Right atrium auricular region (tissue), 2 donors: ENCODE data around the gene KHK. TPM values are rescaled to one million over a fixed set of nuclear protein-coding genes. Genes with fewer than 3 reads are reported as not detected.

Source experiments
- DNase-seq: peaks from one replicate; pipeline ENCODE4 v3.0.0-alpha.2; 2019; ENCODE audit warnings: low spot score
- H3K27ac ChIP-seq, 2 donors: fragments of 200-600 bp; sonication (generic); 1 replicate in 1 of 2; 2 replicates in 1 of 2; pipeline ENCODE4 v1.5.1; 2016 to 2019
- H3K27me3 ChIP-seq, 2 donors: fragments of 200-600 bp; sonication (generic); one replicate each; pipeline versions ENCODE4 v1.5.1 to v1.6.0; 2017 to 2019
- H3K36me3 ChIP-seq: fragments of 200-600 bp; sonication (generic); one replicate; pipeline ENCODE4 v1.5.1; 2016
- H3K4me1 ChIP-seq, 2 donors: fragments of 200-600 bp; sonication (generic); one replicate each; pipeline versions ENCODE4 v1.5.1 to v1.6.0; 2017 to 2019
- H3K4me3 ChIP-seq, 2 donors: fragments of 200-600 bp; sonication (generic); 1 replicate in 1 of 2; 2 replicates in 1 of 2; pipeline ENCODE4 v1.5.1; 2017 to 2019; ENCODE audit warnings: mild to moderate bottlenecking in 1 of 2, moderate library complexity in 1 of 2
- H3K9me3 ChIP-seq, 2 donors: fragments of 200-600 bp; sonication (generic); one replicate each; pipeline ENCODE4 v1.5.1; 2019
- CTCF ChIP-seq, 2 donors: fragments of 200-600 bp; sonication (generic); IDR thresholded peaks; one replicate each; pipeline ENCODE4 v1.5.1; 2019; ENCODE audit warnings: antibody characterized with exemption in 2 of 2
- total RNA-seq, 2 donors: library from RNA; depleted of rRNA; stranded (reverse); fragments of >200 nt; gene quantifications; one replicate each; pipeline ENCODE4 v1.1.0, GENCODE V29; 2016

KHK gene
- total RNA-seq, 2 donors from 2014 or later = 0.82 to 1.7 TPM

DNA sequence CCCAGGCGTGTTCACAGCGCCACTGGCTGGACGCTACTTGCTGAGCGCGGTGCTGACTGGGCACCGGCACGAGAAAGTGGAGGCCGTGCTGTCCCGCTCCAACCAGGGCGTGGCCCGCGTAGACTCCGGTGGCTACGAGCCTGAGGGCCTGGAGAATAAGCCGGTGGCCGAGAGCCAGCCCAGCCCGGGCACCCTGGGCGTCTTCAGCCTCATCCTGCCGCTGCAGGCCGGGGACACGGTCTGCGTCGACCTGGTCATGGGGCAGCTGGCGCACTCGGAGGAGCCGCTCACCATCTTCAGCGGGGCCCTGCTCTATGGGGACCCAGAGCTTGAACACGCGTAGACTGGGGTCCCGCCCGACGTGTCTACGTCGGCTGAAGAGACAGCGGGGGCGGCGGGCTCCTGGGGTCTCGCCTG, 891 bp upstream of the KHK start:
- peak overlapping the region; percentile 93 to 98 for H3K27ac ChIP-seq
- no peaks in the 10 kb centered on the region for H3K9me3 ChIP-seq
- peak overlapping the region; percentile 54 to 74 for H3K4me3 ChIP-seq
- H3K36me3 ChIP-seq = no peaks in the 10 kb centered on the region
- H3K27me3 ChIP-seq = no peaks in the 10 kb centered on the region
- peak; percentile 55 to 75 for TF ChIP-seq CTCF (IDR thresholded peaks at IDR 0.05)
- peak; percentile 88 for DNase-seq
- peaks cover 0 to 42% of the 10 kb centered on the region in 2 donors for H3K4me1 ChIP-seq

DNA sequence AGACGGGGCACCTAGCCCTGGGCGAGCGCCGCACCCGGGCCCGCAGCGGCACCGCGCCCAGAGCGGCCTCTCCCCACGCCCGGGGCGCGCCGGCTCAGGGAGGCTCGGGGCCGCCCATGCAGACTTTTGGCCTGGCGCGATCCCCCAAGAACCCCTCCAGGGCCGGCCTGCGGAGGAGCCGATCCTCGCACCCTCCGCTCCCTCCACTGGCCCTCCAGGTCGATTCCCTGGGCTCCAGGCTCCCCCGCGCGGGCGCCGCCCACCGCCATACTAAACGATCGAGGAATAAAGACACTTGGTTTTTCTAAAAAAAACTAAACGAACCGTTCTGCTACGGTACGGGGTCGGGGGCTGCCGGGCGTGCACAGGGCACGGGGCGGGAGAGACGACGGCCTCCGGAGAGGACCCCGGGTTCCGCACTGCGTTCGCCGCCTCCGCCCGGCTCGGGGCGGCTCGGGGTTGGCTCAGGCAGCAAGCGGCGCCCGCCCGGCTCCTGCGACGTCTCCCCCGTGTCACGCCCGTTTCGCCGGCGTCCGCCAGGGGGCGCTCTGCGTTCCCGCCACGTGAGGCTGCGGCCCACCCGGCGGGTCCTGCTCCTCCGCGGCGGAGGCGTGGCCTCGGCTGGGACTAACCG, 365 bp upstream of the KHK start:
- peaks cover 0 to 37% of the 10 kb centered on the region in 2 donors for H3K4me1 ChIP-seq

GRCh38 chr2:27087823-27088410, 1.3 kb downstream of the KHK start:
- no peak overlapping the region for H3K4me3 ChIP-seq
- DNase-seq = no peak

More for the DNA sequence above, 365 bp upstream of the KHK start:
- H3K4me3 ChIP-seq = peak overlapping the region; percentile 54 to 74
- H3K9me3 ChIP-seq = no peaks in the 10 kb centered on the region
- no peaks in the 10 kb centered on the region for H3K27me3 ChIP-seq
- H3K36me3 ChIP-seq = no peaks in the 10 kb centered on the region
- H3K27ac ChIP-seq = peak overlapping the region; percentile 93 to 98
- peak; percentile 96 for TF ChIP-seq CTCF (IDR thresholded peaks at IDR 0.05)
- peak; percentile 94 for DNase-seq

DNA sequence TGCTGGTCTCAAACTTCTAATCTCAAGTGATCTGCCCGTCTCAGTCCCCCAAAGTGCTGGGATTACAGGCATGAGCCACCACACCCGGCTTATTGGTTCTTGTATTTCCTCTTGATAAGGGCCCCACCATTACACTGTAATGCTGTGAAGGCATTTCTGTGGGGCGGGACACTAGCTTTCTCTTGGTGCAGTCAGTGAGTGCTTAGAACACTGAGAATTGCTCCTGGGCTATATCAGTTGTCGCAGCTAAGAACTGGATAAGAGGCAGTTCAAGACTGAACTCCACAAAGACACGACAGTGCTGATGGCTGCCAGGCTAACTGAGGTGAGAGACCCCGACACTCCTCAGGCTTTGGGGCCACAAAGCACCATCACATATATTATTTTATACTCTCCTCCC, 2.1 kb downstream of the KHK start:
- no peak for TF ChIP-seq CTCF (IDR thresholded peaks at IDR 0.05)
- DNase-seq = no peak
- Histone ChIP-seq H3K27me3 (no peaks in the 10 kb centered on the region), H3K9me3 (no peaks in the 10 kb centered on the region), H3K4me3 (no peak overlapping the region), H3K36me3 (no peaks in the 10 kb centered on the region), H3K4me1 (peaks cover 0 to 20% of the 10 kb centered on the region in 2 donors), H3K27ac (no peak overlapping the region)

More at GRCh38 chr2:27087823-27088410, 1.3 kb downstream of the KHK start:
- no peaks in the 10 kb centered on the region for H3K27me3 ChIP-seq
- no peaks in the 10 kb centered on the region for H3K36me3 ChIP-seq
- no peak for TF ChIP-seq CTCF (IDR thresholded peaks at IDR 0.05)
- H3K4me1 ChIP-seq = peaks cover 0 to 20% of the 10 kb centered on the region in 2 donors
- no peak overlapping the region for H3K27ac ChIP-seq
- H3K9me3 ChIP-seq = no peaks in the 10 kb centered on the region

DNA sequence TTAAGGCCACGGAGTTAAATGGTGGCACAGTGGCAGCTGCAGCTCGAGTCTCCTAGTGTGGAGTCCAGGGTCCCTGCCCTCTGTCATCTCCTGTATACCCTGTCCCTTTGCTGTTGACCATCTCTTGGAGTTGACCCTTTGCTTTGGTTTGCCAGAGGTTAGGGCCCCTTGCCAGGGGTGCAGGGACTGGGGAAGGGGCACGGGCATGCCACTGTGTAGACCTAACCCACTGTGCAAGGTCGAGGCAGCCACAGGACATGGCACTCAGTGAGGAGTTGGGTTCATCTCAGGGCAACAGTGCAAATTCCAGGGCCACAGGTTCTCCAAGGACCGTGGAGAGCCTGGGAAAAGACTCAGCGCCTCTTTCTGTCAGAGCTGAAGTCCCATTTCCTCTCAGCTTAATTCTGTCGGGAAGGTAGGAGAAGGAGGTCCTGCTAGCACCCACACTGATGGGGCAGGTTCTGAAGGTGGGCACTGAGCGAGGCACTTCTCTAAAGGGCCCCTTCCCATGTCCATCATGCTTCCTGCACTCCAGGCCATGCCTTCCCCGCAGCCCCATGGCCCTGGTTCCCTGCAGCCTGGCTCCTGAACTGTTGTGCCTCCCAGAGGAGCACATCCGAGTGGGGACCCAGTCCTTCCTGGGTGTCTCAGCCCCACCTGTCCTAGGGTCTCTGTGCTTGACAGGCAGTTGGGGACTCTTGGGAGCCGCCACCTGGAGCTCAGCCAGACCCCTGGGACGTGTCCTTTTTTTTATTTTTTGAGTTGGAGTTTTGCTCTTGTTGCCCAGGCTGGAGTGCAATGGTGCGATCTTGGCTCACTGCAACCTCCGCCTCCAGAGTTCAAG, 2.8 kb downstream of the KHK start:
- no peak for DNase-seq

More for the DNA sequence above, 2.8 kb downstream of the KHK start:
- no peaks in the 10 kb centered on the region for H3K27me3 ChIP-seq
- H3K27ac ChIP-seq = no peak overlapping the region
- TF ChIP-seq CTCF (IDR thresholded peaks at IDR 0.05) = no peak
- no peaks in the 10 kb centered on the region for H3K9me3 ChIP-seq
- H3K36me3 ChIP-seq = no peaks in the 10 kb centered on the region
- H3K4me1 ChIP-seq = peaks cover 0 to 20% of the 10 kb centered on the region in 2 donors
- H3K4me3 ChIP-seq = no peak overlapping the region
